GM19455 (cell line): ENCODE measurements around the gene TPX2.

Experiments
- ATAC-seq: cut with Tn5 transposase; IDR thresholded peaks from one replicate; pipeline ENCODE4 v1.9.1; 2021; ENCODE audit not compliant: unreplicated experiment

TPX2 gene

GRCh38 chr20:31830406-31830981, 91.4 kb downstream of the TPX2 start:
- no peak for ATAC-seq

GRCh38 chr20:31831211-31831610, 92.1 kb downstream of the TPX2 start:
- no peak for ATAC-seq

GRCh38 chr20:31831771-31832306, 92.7 kb downstream of the TPX2 start:
- ATAC-seq: no peak

- ATAC-seq: no peak
These were observed 94.2 kb downstream of the TPX2 start for GRCh38 chr20:31833130-31833930.

GRCh38 chr20:31833931-31834521, 94.9 kb downstream of the TPX2 start:
- no peak for ATAC-seq

- no peak for ATAC-seq
These were observed 96.5 kb downstream of the TPX2 start for GRCh38 chr20:31835554-31835953.

GRCh38 chr20:31835977-31836852, 97.1 kb downstream of the TPX2 start:
- ATAC-seq: no peak

GRCh38 chr20:31836853-31837608, 97.9 kb downstream of the TPX2 start:
- ATAC-seq: no peak

- no peak for ATAC-seq
These were observed 98.9 kb downstream of the TPX2 start for GRCh38 chr20:31837896-31838397.

- no peak for ATAC-seq
These were observed 99.7 kb downstream of the TPX2 start for GRCh38 chr20:31838646-31839292.

- no peak for ATAC-seq
These were observed 100.8 kb downstream of the TPX2 start for GRCh38 chr20:31839782-31840487.

- ATAC-seq: no peak
These were observed 102.1 kb downstream of the TPX2 start for GRCh38 chr20:31840906-31841816.

GRCh38 chr20:31841928-31842327, 102.8 kb downstream of the TPX2 start:
- no peak for ATAC-seq

- ATAC-seq: no peak
These were observed 103.5 kb downstream of the TPX2 start for GRCh38 chr20:31842471-31843157.

- no peak for ATAC-seq
These were observed 104.2 kb downstream of the TPX2 start for GRCh38 chr20:31843288-31843687.

GRCh38 chr20:31843881-31844280, 104.8 kb downstream of the TPX2 start:
- ATAC-seq: no peak

GRCh38 chr20:31844737-31845299, 105.7 kb downstream of the TPX2 start:
- ATAC-seq: no peak
